Liver (tissue), 9 donors: Measurements from ENCODE around the gene PRKD1. TPM values are rescaled to one million over a fixed set of nuclear protein-coding genes. Genes with fewer than 3 reads are reported as not detected.

ENCODE experiments used
- DNase-seq: peaks from one replicate; pipeline ENCODE4 v3.0.0-alpha.2; 2017; ENCODE audit warnings: low spot score
- H3K27ac ChIP-seq, 2 donors: one replicate each; pipeline ENCODE4 v1.7.0; 2013; ENCODE audit warnings: inconsistent platforms in 2 of 2, low read length in 2 of 2, control low read depth in 1 of 2, low read depth in 1 of 2, mild to moderate bottlenecking in 1 of 2
- H3K27me3 ChIP-seq, 4 donors: one replicate each; pipeline versions ENCODE4 v1.6.1 to v1.7.0; 2013; ENCODE audit warnings: low read length in 3 of 4, inconsistent platforms in 1 of 4, mild to moderate bottlenecking in 1 of 4, moderate library complexity in 1 of 4; ENCODE audit not compliant: control insufficient read depth in 4 of 4, insufficient read depth in 4 of 4
- H3K36me3 ChIP-seq, 4 donors: one replicate each; pipeline versions ENCODE4 v1.6.1 to v1.7.0; 2013; ENCODE audit warnings: low read length in 3 of 4, mild to moderate bottlenecking in 3 of 4, low read depth in 1 of 4, moderate library complexity in 1 of 4; ENCODE audit not compliant: control insufficient read depth in 4 of 4, insufficient read depth in 3 of 4
- H3K4me1 ChIP-seq, 4 donors: one replicate each; pipeline versions ENCODE4 v1.6.1 to v1.7.0; 2013; ENCODE audit warnings: low read length in 3 of 4, mild to moderate bottlenecking in 3 of 4, moderate library complexity in 1 of 4; ENCODE audit not compliant: control insufficient read depth in 4 of 4, insufficient read depth in 4 of 4
- H3K4me3 ChIP-seq, 3 donors: one replicate each; pipeline versions ENCODE4 v1.6.1 to v1.7.0; 2013; ENCODE audit warnings: low read length in 3 of 3, control low read depth in 1 of 3, low read depth in 1 of 3, mild to moderate bottlenecking in 1 of 3
- H3K9ac ChIP-seq, 2 donors: one replicate each; pipeline ENCODE4 v1.7.0; 2013; ENCODE audit warnings: low read length in 2 of 2, mild to moderate bottlenecking in 2 of 2, moderate library complexity in 2 of 2, control low read depth in 1 of 2, low read depth in 1 of 2
- H3K9me3 ChIP-seq, 4 donors: one replicate each; pipeline versions ENCODE4 v1.6.1 to v1.7.0; 2013; ENCODE audit warnings: low read length in 3 of 4; ENCODE audit not compliant: control insufficient read depth in 4 of 4
- ATF3 ChIP-seq: IDR thresholded peaks from 2 replicates; pipeline ENCODE4 v1.6.1; 2016; ENCODE audit warnings: antibody characterized with exemption
- CTCF ChIP-seq: fragments of 150-350 bp; IDR thresholded peaks from 2 replicates; pipeline ENCODE4 v1.5.1; 2017; ENCODE audit warnings: improper control_type of control experiment, low read depth, low read length; ENCODE audit not compliant: missing input control
- GABPA ChIP-seq, 2 donors: IDR thresholded peaks in 1 of 2; conservative IDR thresholded peaks in 1 of 2; 2 replicates each; pipeline ENCODE4 v1.6.1; 2016; ENCODE audit warnings: antibody characterized with exemption in 2 of 2, mild to moderate bottlenecking in 1 of 2, moderate library complexity in 1 of 2
- HNF4A ChIP-seq, 2 donors: conservative IDR thresholded peaks; 2 replicates each; pipeline ENCODE4 v1.6.1; 2016; ENCODE audit warnings: antibody characterized with exemption in 2 of 2, mild to moderate bottlenecking in 2 of 2
- HNF4G ChIP-seq: IDR thresholded peaks from 2 replicates; pipeline ENCODE4 v1.6.1; 2016; ENCODE audit warnings: antibody characterized with exemption
- JUND ChIP-seq, 2 donors: IDR thresholded peaks; 2 replicates each; pipeline ENCODE4 v1.6.1; 2016; ENCODE audit warnings: antibody characterized with exemption in 2 of 2
- MAX ChIP-seq: IDR thresholded peaks from 2 replicates; pipeline ENCODE4 v1.6.1; 2016; ENCODE audit warnings: antibody characterized with exemption
- NR2F2 ChIP-seq: IDR thresholded peaks from 2 replicates; pipeline ENCODE4 v1.6.1; 2016; ENCODE audit warnings: antibody characterized with exemption
- RAD21 ChIP-seq, 2 donors: IDR thresholded peaks; 2 replicates each; pipeline ENCODE4 v1.6.1; 2016; ENCODE audit warnings: antibody characterized with exemption in 2 of 2, mild to moderate bottlenecking in 2 of 2
- REST ChIP-seq: IDR thresholded peaks from 2 replicates; pipeline ENCODE4 v1.6.1; 2016; ENCODE audit warnings: antibody characterized with exemption, mild to moderate bottlenecking
- RXRA ChIP-seq, 2 donors: IDR thresholded peaks; 2 replicates each; pipeline ENCODE4 v1.6.1; 2017 to 2018; ENCODE audit warnings: antibody characterized with exemption in 2 of 2, mild to moderate bottlenecking in 1 of 2
- SP1 ChIP-seq: IDR thresholded peaks from 2 replicates; pipeline ENCODE4 v1.6.1; 2018; ENCODE audit warnings: antibody characterized with exemption, mild to moderate bottlenecking
- TAF1 ChIP-seq: conservative IDR thresholded peaks from 2 replicates; pipeline ENCODE4 v1.6.1; 2016; ENCODE audit warnings: antibody characterized with exemption, mild to moderate bottlenecking
- YY1 ChIP-seq: IDR thresholded peaks from 2 replicates; pipeline ENCODE4 v1.6.1; 2016; ENCODE audit warnings: antibody characterized with exemption, mild to moderate bottlenecking
- ZBTB33 ChIP-seq: IDR thresholded peaks from 2 replicates; pipeline ENCODE4 v1.6.1; 2016; ENCODE audit warnings: antibody characterized with exemption
- WGBS: extraction: QIAGEN DNeasy Blood & Tissue Kit; methylation state at CpG from one replicate; pipeline ENCODE4 v1.1.7; 2013; 5-methylcytosine and 5-hydroxymethylcytosine counted together
- polyA plus RNA-seq, 2 donors: library from polyadenylated mRNA; stranded (reverse) in 1 of 2; unstranded in 1 of 2; fragments of 200-250 nt in 1 of 2; fragments of >200 nt in 1 of 2; fragmentation: Nextera tagmentation in 1 of 2; extraction: Ambion mirVana in 1 of 2; gene quantifications; one replicate each; pipeline versions ENCODE4 v1.2.1 to v1.2.3, GENCODE V29; 2013 to 2015
- total RNA-seq, 2 donors: library from RNA; depleted of rRNA; stranded (reverse); fragments of >200 nt; gene quantifications; one replicate each; pipeline ENCODE4 v1.2.3, GENCODE V29; 2014
- donor health status: healthy.
- donor health status: healthy.
- donor health status: healthy.
- donor health status: healthy.
- donor health status: healthy.

Gene PRKD1
- total and polyA plus RNA-seq, 4 donors: 0.85 to 5.0 (median 0.99) TPM

GRCh38 chr14:29857551-29857950 is 70.1 kb downstream of the PRKD1 start:
- H3K36me3 ChIP-seq: no peaks in the 10 kb centered on the region
- no peaks in the 10 kb centered on the region for H3K4me1 ChIP-seq
- H3K27ac ChIP-seq: no peak overlapping the region
- no peak overlapping the region for H3K9ac ChIP-seq
- DNase-seq: no peak
- no peaks in the 10 kb centered on the region for H3K9me3 ChIP-seq
- H3K27me3 ChIP-seq: no peaks in the 10 kb centered on the region
- 83% methylated on average over 3 of the region's 3 CpGs for WGBS
- no peak for TF ChIP-seq JUND (IDR thresholded peaks at IDR 0.05)
- no peak for TF ChIP-seq RAD21 (IDR thresholded peaks at IDR 0.05)
- TF ChIP-seq GABPA (IDR thresholded peaks at IDR 0.05 in 1 of 2, conservative IDR thresholded peaks at IDR 0.05 in 1 of 2): no peak
- no peak for TF ChIP-seq NR2F2
- TF ChIP-seq MAX: no peak
- TF ChIP-seq REST: no peak
- no peak for TF ChIP-seq HNF4A (conservative IDR thresholded peaks at IDR 0.05)
- TF ChIP-seq TAF1: no peak
- no peak for TF ChIP-seq CTCF
- no peak for TF ChIP-seq RXRA (IDR thresholded peaks at IDR 0.05)
- no peak for TF ChIP-seq YY1
- TF ChIP-seq ZBTB33: no peak
- no peak overlapping the region for H3K4me3 ChIP-seq

- H3K4me1 ChIP-seq: no peaks in the 10 kb centered on the region
- H3K4me3 ChIP-seq: no peak overlapping the region
- no peaks in the 10 kb centered on the region for H3K27me3 ChIP-seq
- H3K9me3 ChIP-seq: no peaks in the 10 kb centered on the region
- WGBS: 84% methylated on average over 4 of the region's 4 CpGs
- H3K27ac ChIP-seq: no peak overlapping the region
- H3K36me3 ChIP-seq: no peaks in the 10 kb centered on the region
- DNase-seq: no peak
- no peak overlapping the region for H3K9ac ChIP-seq
- TF ChIP-seq GABPA (IDR thresholded peaks at IDR 0.05 in 1 of 2, conservative IDR thresholded peaks at IDR 0.05 in 1 of 2) (no peak), MAX (no peak), JUND (IDR thresholded peaks at IDR 0.05) (no peak), ATF3 (no peak), RXRA (IDR thresholded peaks at IDR 0.05) (no peak), RAD21 (IDR thresholded peaks at IDR 0.05) (no peak), REST (no peak), SP1 (no peak), HNF4G (no peak), TAF1 (no peak), ZBTB33 (no peak)
Measured at GRCh38 chr14:29856516-29856915, 71.1 kb downstream of the PRKD1 start.
